ENCODE results near the gene AGTR1. TPM values are rescaled to one million over a fixed set of nuclear protein-coding genes. Genes with fewer than 3 reads are reported as not detected.
"Not testable (repeated sequence)": the region's sequence is repeated elsewhere in the genome, so short reads cannot be mapped to it uniquely, and the experiment has no call there.

The AGTR1 gene
- total and polyA plus RNA-seq, 2 donors (not counting 3 experiments of a cell fraction or from before 2014, with no cell fraction given), result not detected

DNA sequence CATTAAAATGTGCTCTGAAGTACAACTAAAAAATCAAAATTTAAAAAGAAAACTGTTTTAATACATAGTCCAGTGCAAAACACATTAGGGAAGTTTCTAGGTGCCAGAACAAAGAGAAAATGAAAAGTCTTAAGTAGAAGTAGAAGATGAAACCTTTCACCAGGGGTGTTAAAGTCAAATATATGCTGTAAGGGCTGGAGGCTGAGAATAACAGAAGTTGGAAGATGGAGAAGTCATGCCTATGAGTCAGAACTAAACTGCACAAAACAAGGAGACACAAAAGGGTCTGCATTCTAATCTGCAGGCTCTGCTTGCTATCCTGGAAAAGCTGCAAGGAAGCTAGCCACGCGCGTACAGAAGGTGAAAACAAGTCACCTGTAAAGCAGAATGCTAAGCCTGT, 81.2 kb downstream of the AGTR1 start:
- Histone ChIP-seq H3K27ac (ENCODE audit: insufficient read depth, low read depth, low read length) (no peak overlapping the region), H3K36me3 (ENCODE audit: control insufficient read depth in 2 of 2, extremely low read depth in 1 of 2, insufficient read depth in 2 of 2, low read length in 2 of 2) (no peaks in the 10 kb centered on the region), H3K27me3 (ENCODE audit: control insufficient read depth in 2 of 2, insufficient read depth in 2 of 2, low read length in 2 of 2) (no peaks in the 10 kb centered on the region), H3K9me1 (replicated peaks; ENCODE audit: control insufficient read depth, extremely low read depth, insufficient read depth, low read length) (no peaks in the 10 kb centered on the region), H4K20me1 (replicated peaks; ENCODE audit: control insufficient read depth, extremely low read depth, insufficient read depth, low read length) (no peaks in the 10 kb centered on the region), H2AFZ (ENCODE audit: low read depth, low read length) (no peak overlapping the region), H3K4me1 (ENCODE audit: control insufficient read depth, extremely low read depth, insufficient read depth, low read length) (no peaks in the 10 kb centered on the region), H3K79me2 (ENCODE audit: control insufficient read depth, insufficient read depth, low read length) (no peaks in the 10 kb centered on the region), H3K4me2 (ENCODE audit: insufficient read depth, low read length) (no peak overlapping the region), H3K9ac (replicated peaks; ENCODE audit: extremely low read depth, insufficient read depth, low read length) (no peak overlapping the region), H3K4me3 (replicated peaks in 1 of 3; ENCODE audit: insufficient read depth in 1 of 3, low read depth in 1 of 3, low read length in 3 of 3) (no peak overlapping the region), H3K9me3 (replicated peaks; ENCODE audit: control insufficient read depth, insufficient read depth, low read length) (no peaks in the 10 kb centered on the region)
- CTCF ChIA-PET, result no interaction called here
- BruUV-seq (replicated peaks), result no TSS peak
- POLR2A ChIA-PET, result no interaction called here
- FAIRE-seq, result no peak
- dilution Hi-C loops (cut with MboI; ENCODE audit: extremely low pct_ligation_motif_present, low sequenced_read_pairs), result no loop called here
- TF ChIP-seq EZH2 (IDR thresholded peaks at IDR 0.05; ENCODE audit: borderline replicate concordance, low read depth, low read length, severe bottlenecking) (no peak), GATA2 (IDR thresholded peaks at IDR 0.05; ENCODE audit: insufficient read depth, insufficient read length, low read depth, low read length) (no peak), JUN (IDR thresholded peaks at IDR 0.05; ENCODE audit: borderline replicate concordance, insufficient read depth, insufficient read length, low read depth) (no peak), MYC (IDR thresholded peaks at IDR 0.05; ENCODE audit: low read depth, low read length) (no peak), POLR2AphosphoS5 (IDR thresholded peaks at IDR 0.05; ENCODE audit: insufficient read depth, low read depth, low read length) (no peak), FOS (IDR thresholded peaks at IDR 0.05; ENCODE audit: borderline replicate concordance, insufficient read depth, low read length) (no peak)
- TF ChIP-seq, protein P1, sequence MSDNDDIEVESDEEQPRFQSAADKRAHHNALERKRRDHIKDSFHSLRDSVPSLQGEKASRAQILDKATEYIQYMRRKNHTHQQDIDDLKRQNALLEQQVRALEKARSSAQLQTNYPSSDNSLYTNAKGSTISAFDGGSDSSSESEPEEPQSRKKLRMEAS (IDR thresholded peaks at IDR 0.05; ENCODE audit: insufficient read depth, insufficient read length), result no peak
- no peak for DNase-seq (ENCODE audit: low read depth, low spot score)
- intact Hi-C loops (cut with micrococcal nuclease), result no loop called here

DNA sequence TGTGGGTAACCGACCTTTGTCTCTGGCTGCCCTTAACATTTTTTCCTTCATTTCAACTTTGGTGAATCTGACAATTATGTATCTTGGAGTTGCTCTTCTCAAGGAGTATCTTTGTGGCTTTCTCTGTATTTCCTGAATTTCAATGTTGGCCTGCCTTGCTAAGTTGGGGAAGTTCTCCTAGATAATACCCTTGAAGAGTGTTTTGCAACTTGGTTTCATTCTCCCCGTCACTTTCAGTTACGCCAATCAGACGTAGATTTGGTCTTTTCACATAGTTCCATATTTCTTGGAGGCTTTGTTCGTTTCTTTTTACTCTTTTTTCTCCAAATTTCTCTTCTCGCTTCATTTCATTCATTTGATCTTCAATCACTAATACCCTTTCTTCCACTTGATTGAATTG, 87.3 kb downstream of the AGTR1 start:
- H3K9me3 ChIP-seq (replicated peaks; ENCODE audit: control insufficient read depth, insufficient read depth, low read length); H3K9me1 ChIP-seq (replicated peaks; ENCODE audit: control insufficient read depth, extremely low read depth, insufficient read depth, low read length); H3K36me3 ChIP-seq (ENCODE audit: control insufficient read depth in 2 of 2, extremely low read depth in 1 of 2, insufficient read depth in 2 of 2, low read length in 2 of 2); dilution Hi-C loops (cut with MboI; ENCODE audit: extremely low pct_ligation_motif_present, low sequenced_read_pairs); H3K27ac ChIP-seq (ENCODE audit: insufficient read depth, low read depth, low read length); H3K9ac ChIP-seq (replicated peaks; ENCODE audit: extremely low read depth, insufficient read depth, low read length); FAIRE-seq; H3K4me1 ChIP-seq (ENCODE audit: control insufficient read depth, extremely low read depth, insufficient read depth, low read length); POLR2A ChIA-PET; H3K4me3 ChIP-seq (replicated peaks in 1 of 3; ENCODE audit: insufficient read depth in 1 of 3, low read depth in 1 of 3, low read length in 3 of 3); H3K27me3 ChIP-seq (ENCODE audit: control insufficient read depth in 2 of 2, insufficient read depth in 2 of 2, low read length in 2 of 2); H3K4me2 ChIP-seq (ENCODE audit: insufficient read depth, low read length); DNase-seq (ENCODE audit: low read depth, low spot score); CTCF ChIA-PET; intact Hi-C loops (cut with micrococcal nuclease); H4K20me1 ChIP-seq (replicated peaks; ENCODE audit: control insufficient read depth, extremely low read depth, insufficient read depth, low read length); H3K79me2 ChIP-seq (ENCODE audit: control insufficient read depth, insufficient read depth, low read length); H2AFZ ChIP-seq (ENCODE audit: low read depth, low read length); BruUV-seq (replicated peaks): not testable (repeated sequence)

DNA sequence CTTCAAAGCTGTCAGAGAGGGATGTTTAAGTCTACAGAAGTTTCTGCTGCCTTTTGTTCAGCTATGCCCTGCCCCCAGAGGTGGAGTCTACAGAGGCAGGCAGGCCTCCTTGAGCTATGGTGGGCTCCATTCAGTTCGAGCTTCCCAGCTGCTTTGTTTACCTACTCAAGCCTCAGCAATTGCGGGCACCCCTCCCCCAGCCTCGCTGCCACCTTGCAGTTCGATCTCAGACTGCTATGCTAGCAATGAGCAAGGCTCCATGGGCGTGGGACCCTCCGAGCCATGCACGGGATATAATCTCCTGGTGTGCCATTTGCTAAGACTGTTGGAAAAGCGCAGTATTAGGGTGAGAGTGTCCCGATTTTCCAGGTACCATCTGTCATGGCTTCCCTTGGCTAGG, 88.5 kb downstream of the AGTR1 start:
- H3K79me2 ChIP-seq (ENCODE audit: control insufficient read depth, insufficient read depth, low read length); H3K9me1 ChIP-seq (replicated peaks; ENCODE audit: control insufficient read depth, extremely low read depth, insufficient read depth, low read length); H3K27me3 ChIP-seq (ENCODE audit: control insufficient read depth in 2 of 2, insufficient read depth in 2 of 2, low read length in 2 of 2); H2AFZ ChIP-seq (ENCODE audit: low read depth, low read length); CTCF ChIA-PET; H3K4me2 ChIP-seq (ENCODE audit: insufficient read depth, low read length); H3K9ac ChIP-seq (replicated peaks; ENCODE audit: extremely low read depth, insufficient read depth, low read length); FAIRE-seq; intact Hi-C loops (cut with micrococcal nuclease); H3K27ac ChIP-seq (ENCODE audit: insufficient read depth, low read depth, low read length); POLR2A ChIA-PET; H3K4me1 ChIP-seq (ENCODE audit: control insufficient read depth, extremely low read depth, insufficient read depth, low read length); dilution Hi-C loops (cut with MboI; ENCODE audit: extremely low pct_ligation_motif_present, low sequenced_read_pairs); H3K4me3 ChIP-seq (replicated peaks in 1 of 3; ENCODE audit: insufficient read depth in 1 of 3, low read depth in 1 of 3, low read length in 3 of 3); H3K9me3 ChIP-seq (replicated peaks; ENCODE audit: control insufficient read depth, insufficient read depth, low read length); H4K20me1 ChIP-seq (replicated peaks; ENCODE audit: control insufficient read depth, extremely low read depth, insufficient read depth, low read length); DNase-seq (ENCODE audit: low read depth, low spot score); H3K36me3 ChIP-seq (ENCODE audit: control insufficient read depth in 2 of 2, extremely low read depth in 1 of 2, insufficient read depth in 2 of 2, low read length in 2 of 2); BruUV-seq (replicated peaks): not testable (repeated sequence)

Measured in endothelial cell of umbilical vein (primary cell).